H1 (cell line): ENCODE results near the gene RBM42. TPM values are rescaled to one million over a fixed set of nuclear protein-coding genes. Genes with fewer than 3 reads are reported as not detected.

Experiments used
- BCL11A ChIP-seq, 2 experiments: IDR thresholded peaks; one replicate each; pipeline ENCODE4 v1.6.1; 2011; ENCODE audit warnings: low read depth in 2 of 2, low read length in 2 of 2, mild to moderate bottlenecking in 2 of 2
- EZH2 ChIP-seq: fragments of 200-600 bp; sonication (generic); IDR thresholded peaks from 2 replicates; pipeline ENCODE4 v1.7.1; 2012; ENCODE audit warnings: low read depth, mild to moderate bottlenecking, moderate library complexity, low read length, inconsistent platforms; ENCODE audit not compliant: severe bottlenecking
- SP4 ChIP-seq: IDR thresholded peaks from 2 replicates; pipeline ENCODE4 v1.6.1; 2012; ENCODE audit warnings: low read length, inconsistent platforms
- USF2 ChIP-seq: IDR thresholded peaks from 2 replicates; pipeline ENCODE4 v1.6.1; 2011; ENCODE audit warnings: low read length, improper control_type of control experiment
- polyA plus RNA-seq, 7 experiments: library from polyadenylated mRNA; depleted of rRNA in 3 of 7; stranded (reverse) in 5 of 7; unstranded in 2 of 7; fragments of >200 nt in 5 of 7; fragments of 200-250 nt in 2 of 7; gene quantifications; 1 replicate in 5 of 7; 2 replicates in 1 of 7; 4 replicates in 1 of 7; pipeline versions ENCODE4 v1.2.1 to v1.2.3, GENCODE V29; 2011 to 2013; ENCODE audit warnings: missing spikeins in 2 of 7, mixed read lengths in 2 of 7
- total RNA-seq: library from RNA; stranded (reverse); fragmentation: NEBNext Ultra II Directional; extraction: Animal tissue kit (Norgen Biotek cat#: 25700); gene quantifications from 2 replicates; pipeline ENCODE4 v1.2.1, GENCODE V29; 2021

Gene RBM42
- total and polyA plus RNA-seq, 2 of the 8 experiments (the other 6 are each of a cell fraction or from before 2014, with no cell fraction given), result 59.8 to 80.8 TPM

GRCh38 chr19:35587321-35587720 is 41.5 kb upstream of the RBM42 start (continued):
- TF ChIP-seq USF2, result no peak
- no peak for TF ChIP-seq BCL11A (IDR thresholded peaks at IDR 0.05; ENCODE audit: low read depth in 2 of 2, low read length in 2 of 2)
- TF ChIP-seq EZH2, result no peak
- no peak for TF ChIP-seq SP4
- TF ChIP-seq, all 59 proteins: peak for 0
